Esophagus squamous epithelium (tissue), 4 donors: Measurements from ENCODE around the gene C14orf180.

Experiments used
- CTCF ChIP-seq, 6 experiments: fragments of 450-650 bp in 4 of 6; fragments of 200-600 bp in 2 of 6; sonication (generic) in 2 of 6; IDR thresholded peaks; one replicate each; pipeline ENCODE4 v1.5.1; 2016 to 2019; ENCODE audit warnings: antibody characterized with exemption in 6 of 6, mild to moderate bottlenecking in 4 of 6, moderate library complexity in 4 of 6
- POLR2A ChIP-seq, 4 donors: fragments of 450-650 bp; IDR thresholded peaks; one replicate each; pipeline ENCODE4 v1.6.1; 2017; ENCODE audit warnings: antibody characterized with exemption in 4 of 4, mild to moderate bottlenecking in 4 of 4, moderate library complexity in 3 of 4

GRCh38 chr14:104577847-104578301, 1.7 kb upstream of the C14orf180 start:
- TF ChIP-seq POLR2A (IDR thresholded peaks at IDR 0.05) (no peak), CTCF (IDR thresholded peaks at IDR 0.05) (no peak)
